SK-N-SH treated with all-trans-retinoic acid at 6 μM for 48 hours (cell line): ENCODE results near the gene LRRC25.

ENCODE experiments used
- ATAC-seq: fragments of 200-7000 bp; cut with Tn5 transposase; 3 replicates; pipeline ENCODE4 v1.9.1; 2020; ENCODE audit warnings: mild to moderate bottlenecking, moderate library complexity
- ARNTL ChIP-seq: fragments of 450-650 bp; formaldehyde crosslinking; IDR thresholded peaks from 2 replicates; pipeline ENCODE4 v1.5.0; 2020; ENCODE audit warnings: low read depth, mild to moderate bottlenecking, moderate library complexity, borderline replicate concordance
- BACH2 ChIP-seq: fragments of 250-450 bp; sonication (Bioruptor Pico); IDR thresholded peaks from 2 replicates; pipeline ENCODE4 v1.9.0; 2021; ENCODE audit warnings: mild to moderate bottlenecking, borderline replicate concordance
- CSDC2 ChIP-seq: fragments of 250-450 bp; sonication (Bioruptor Pico); IDR thresholded peaks from 2 replicates; pipeline ENCODE4 v1.5.0; 2020; ENCODE audit warnings: mild to moderate bottlenecking, moderate library complexity
- ESRRG ChIP-seq: fragments of 250-450 bp; sonication (Bioruptor Pico); IDR thresholded peaks from 2 replicates; pipeline ENCODE4 v1.6.1; 2021; ENCODE audit warnings: mild to moderate bottlenecking
- GLIS3 ChIP-seq: fragments of 250-450 bp; sonication (Bioruptor Pico); IDR thresholded peaks from 2 replicates; pipeline ENCODE4 v1.5.0; 2020; ENCODE audit warnings: mild to moderate bottlenecking, moderate library complexity
- ISL1 ChIP-seq: fragments of 250-450 bp; sonication (Bioruptor Pico); IDR thresholded peaks from 2 replicates; pipeline ENCODE4 v2.1.2; 2022; ENCODE audit warnings: mild to moderate bottlenecking, moderate library complexity
- OSR1 ChIP-seq: fragments of 250-450 bp; sonication (Bioruptor Pico); IDR thresholded peaks from 2 replicates; pipeline ENCODE4 v1.8.0; 2022; ENCODE audit warnings: moderate library complexity, mild to moderate bottlenecking, inconsistent platforms
- PPARA ChIP-seq: fragments of 250-450 bp; sonication (Bioruptor Pico); IDR thresholded peaks from 2 replicates; pipeline ENCODE4 v1.5.0; 2020; ENCODE audit warnings: mild to moderate bottlenecking, borderline replicate concordance
- RARB ChIP-seq: fragments of 250-450 bp; sonication (Bioruptor Pico); IDR thresholded peaks from 2 replicates; pipeline ENCODE4 v1.8.0; 2021; ENCODE audit warnings: mild to moderate bottlenecking, moderate library complexity
- TCF4 ChIP-seq: fragments of 250-450 bp; sonication (Bioruptor Pico); IDR thresholded peaks from 2 replicates; pipeline ENCODE4 v1.8.0; 2021; ENCODE audit warnings: mild to moderate bottlenecking, moderate library complexity, borderline replicate concordance
- TOX ChIP-seq: fragments of 250-450 bp; sonication (Bioruptor Pico); IDR thresholded peaks from 2 replicates; pipeline ENCODE4 v1.8.0; 2021; ENCODE audit warnings: mild to moderate bottlenecking, moderate library complexity, borderline replicate concordance
- ZC3H10 ChIP-seq: fragments of 250-450 bp; sonication (Bioruptor Pico); IDR thresholded peaks from 2 replicates; pipeline ENCODE4 v1.5.1; 2021; ENCODE audit warnings: mild to moderate bottlenecking, moderate library complexity
- ZFP30 ChIP-seq: fragments of 450-650 bp; formaldehyde crosslinking; IDR thresholded peaks from 2 replicates; pipeline ENCODE4 v1.5.0; 2022; ENCODE audit warnings: mild to moderate bottlenecking, moderate library complexity
- ZNF565 ChIP-seq: fragments of 450-650 bp; formaldehyde crosslinking; conservative IDR thresholded peaks from 2 replicates; pipeline ENCODE4 v1.5.0; 2020; ENCODE audit warnings: low read depth, mild to moderate bottlenecking, moderate library complexity
- ZNF70 ChIP-seq: fragments of 450-650 bp; formaldehyde crosslinking; IDR thresholded peaks from 2 replicates; pipeline ENCODE4 v1.5.0; 2020; ENCODE audit warnings: mild to moderate bottlenecking, moderate library complexity
- ZNF8 ChIP-seq: fragments of 450-650 bp; formaldehyde crosslinking; IDR thresholded peaks from 2 replicates; pipeline ENCODE4 v1.5.0; 2020; ENCODE audit warnings: mild to moderate bottlenecking, moderate library complexity
- TF ChIP-seq, protein P1 (sequence below): fragments of 250-450 bp; sonication (Bioruptor Pico); IDR thresholded peaks from 2 replicates; pipeline ENCODE4 v1.8.0; 2021; ENCODE audit warnings: low read depth, mild to moderate bottlenecking, moderate library complexity, borderline replicate concordance
- TF ChIP-seq, protein P2 (sequence below): fragments of 250-450 bp; sonication (Bioruptor Pico); IDR thresholded peaks from 2 replicates; pipeline ENCODE4 v1.5.1; 2020; ENCODE audit warnings: low read depth, mild to moderate bottlenecking, moderate library complexity
- TF ChIP-seq, protein P3 (sequence below): fragments of 250-450 bp; sonication (Bioruptor Pico); IDR thresholded peaks from 2 replicates; pipeline ENCODE4 v1.8.0; 2020; ENCODE audit warnings: mild to moderate bottlenecking, moderate library complexity, borderline replicate concordance
- TF ChIP-seq, protein P4 (sequence below): fragments of 250-450 bp; sonication (Bioruptor Pico); IDR thresholded peaks from 2 replicates; pipeline ENCODE4 v1.5.0; 2020; ENCODE audit warnings: mild to moderate bottlenecking, moderate library complexity
- TF ChIP-seq, protein P5 (sequence below): fragments of 250-450 bp; sonication (Bioruptor Pico); IDR thresholded peaks from 2 replicates; pipeline ENCODE4 v1.5.1; 2021; ENCODE audit warnings: mild to moderate bottlenecking, moderate library complexity

Gene LRRC25

DNA sequence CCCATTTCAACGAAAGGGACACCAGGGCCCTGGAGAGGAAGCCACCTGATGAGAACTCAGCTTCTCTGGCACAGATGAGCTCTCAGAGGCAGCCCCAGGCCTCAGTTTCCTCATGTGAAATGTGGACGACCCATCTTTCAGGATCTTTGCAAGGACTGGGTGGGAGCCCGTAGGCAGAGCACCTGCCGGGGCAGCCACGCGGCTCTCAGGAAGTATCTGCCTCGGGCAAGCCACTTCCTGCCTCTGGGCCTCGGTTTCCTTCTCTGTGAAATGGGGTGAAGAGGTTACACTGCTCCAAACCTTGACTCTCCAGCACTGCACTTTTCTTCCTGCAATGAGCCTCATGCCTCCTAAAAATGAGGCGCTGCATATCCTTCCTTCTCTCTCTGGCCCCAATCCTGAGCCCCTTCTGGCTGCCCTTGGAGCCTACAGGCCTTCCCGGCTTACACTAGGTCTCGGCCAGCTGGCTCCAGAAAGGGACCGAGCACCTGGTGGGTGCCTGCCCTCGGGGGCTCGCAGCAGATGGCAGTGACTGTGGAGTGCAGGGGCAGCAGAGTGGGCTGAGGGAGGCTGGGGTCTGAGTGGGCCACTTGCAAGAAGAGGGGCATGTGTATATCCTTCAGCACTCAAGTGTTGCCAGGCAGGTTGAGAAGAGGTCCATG is 25.2 kb upstream of the LRRC25 start:
- ATAC-seq: no peak

GRCh38 chr19:18421371-18421959 is 24.0 kb upstream of the LRRC25 start:
- no peak for ATAC-seq
- TF ChIP-seq, protein P1, sequence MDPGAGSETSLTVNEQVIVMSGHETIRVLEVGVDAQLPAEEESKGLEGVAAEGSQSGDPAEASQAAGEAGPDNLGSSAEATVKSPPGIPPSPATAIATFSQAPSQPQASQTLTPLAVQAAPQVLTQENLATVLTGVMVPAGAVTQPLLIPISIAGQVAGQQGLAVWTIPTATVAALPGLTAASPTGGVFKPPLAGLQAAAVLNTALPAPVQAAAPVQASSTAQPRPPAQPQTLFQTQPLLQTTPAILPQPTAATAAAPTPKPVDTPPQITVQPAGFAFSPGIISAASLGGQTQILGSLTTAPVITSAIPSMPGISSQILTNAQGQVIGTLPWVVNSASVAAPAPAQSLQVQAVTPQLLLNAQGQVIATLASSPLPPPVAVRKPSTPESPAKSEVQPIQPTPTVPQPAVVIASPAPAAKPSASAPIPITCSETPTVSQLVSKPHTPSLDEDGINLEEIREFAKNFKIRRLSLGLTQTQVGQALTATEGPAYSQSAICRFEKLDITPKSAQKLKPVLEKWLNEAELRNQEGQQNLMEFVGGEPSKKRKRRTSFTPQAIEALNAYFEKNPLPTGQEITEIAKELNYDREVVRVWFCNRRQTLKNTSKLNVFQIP: no peak
- TF ChIP-seq ZC3H10 (CRISPR knock-in tag) (no peak), RARB (CRISPR knock-in tag) (no peak), OSR1 (CRISPR knock-in tag) (no peak), ARNTL (no peak), ZNF70 (CRISPR knock-in tag) (no peak)
- TF ChIP-seq, protein P2, sequence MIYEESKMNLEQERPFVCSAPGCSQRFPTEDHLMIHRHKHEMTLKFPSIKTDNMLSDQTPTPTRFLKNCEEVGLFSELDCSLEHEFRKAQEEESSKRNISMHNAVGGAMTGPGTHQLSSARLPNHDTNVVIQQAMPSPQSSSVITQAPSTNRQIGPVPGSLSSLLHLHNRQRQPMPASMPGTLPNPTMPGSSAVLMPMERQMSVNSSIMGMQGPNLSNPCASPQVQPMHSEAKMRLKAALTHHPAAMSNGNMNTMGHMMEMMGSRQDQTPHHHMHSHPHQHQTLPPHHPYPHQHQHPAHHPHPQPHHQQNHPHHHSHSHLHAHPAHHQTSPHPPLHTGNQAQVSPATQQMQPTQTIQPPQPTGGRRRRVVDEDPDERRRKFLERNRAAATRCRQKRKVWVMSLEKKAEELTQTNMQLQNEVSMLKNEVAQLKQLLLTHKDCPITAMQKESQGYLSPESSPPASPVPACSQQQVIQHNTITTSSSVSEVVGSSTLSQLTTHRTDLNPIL (CRISPR knock-in tag): no peak

More for the DNA sequence above, 25.2 kb upstream of the LRRC25 start:
- no peak for TF ChIP-seq ZNF70 (CRISPR knock-in tag)
- TF ChIP-seq ZNF565: no peak
- TF ChIP-seq, protein P2 (CRISPR knock-in tag): no peak
- TF ChIP-seq, protein P3, sequence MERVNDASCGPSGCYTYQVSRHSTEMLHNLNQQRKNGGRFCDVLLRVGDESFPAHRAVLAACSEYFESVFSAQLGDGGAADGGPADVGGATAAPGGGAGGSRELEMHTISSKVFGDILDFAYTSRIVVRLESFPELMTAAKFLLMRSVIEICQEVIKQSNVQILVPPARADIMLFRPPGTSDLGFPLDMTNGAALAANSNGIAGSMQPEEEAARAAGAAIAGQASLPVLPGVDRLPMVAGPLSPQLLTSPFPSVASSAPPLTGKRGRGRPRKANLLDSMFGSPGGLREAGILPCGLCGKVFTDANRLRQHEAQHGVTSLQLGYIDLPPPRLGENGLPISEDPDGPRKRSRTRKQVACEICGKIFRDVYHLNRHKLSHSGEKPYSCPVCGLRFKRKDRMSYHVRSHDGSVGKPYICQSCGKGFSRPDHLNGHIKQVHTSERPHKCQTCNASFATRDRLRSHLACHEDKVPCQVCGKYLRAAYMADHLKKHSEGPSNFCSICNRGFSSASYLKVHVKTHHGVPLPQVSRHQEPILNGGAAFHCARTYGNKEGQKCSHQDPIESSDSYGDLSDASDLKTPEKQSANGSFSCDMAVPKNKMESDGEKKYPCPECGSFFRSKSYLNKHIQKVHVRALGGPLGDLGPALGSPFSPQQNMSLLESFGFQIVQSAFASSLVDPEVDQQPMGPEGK (CRISPR knock-in tag): no peak
- no peak for TF ChIP-seq ARNTL
- no peak for TF ChIP-seq PPARA
- TF ChIP-seq, protein P1: no peak
- no peak for TF ChIP-seq ZNF8
- TF ChIP-seq, protein P4, sequence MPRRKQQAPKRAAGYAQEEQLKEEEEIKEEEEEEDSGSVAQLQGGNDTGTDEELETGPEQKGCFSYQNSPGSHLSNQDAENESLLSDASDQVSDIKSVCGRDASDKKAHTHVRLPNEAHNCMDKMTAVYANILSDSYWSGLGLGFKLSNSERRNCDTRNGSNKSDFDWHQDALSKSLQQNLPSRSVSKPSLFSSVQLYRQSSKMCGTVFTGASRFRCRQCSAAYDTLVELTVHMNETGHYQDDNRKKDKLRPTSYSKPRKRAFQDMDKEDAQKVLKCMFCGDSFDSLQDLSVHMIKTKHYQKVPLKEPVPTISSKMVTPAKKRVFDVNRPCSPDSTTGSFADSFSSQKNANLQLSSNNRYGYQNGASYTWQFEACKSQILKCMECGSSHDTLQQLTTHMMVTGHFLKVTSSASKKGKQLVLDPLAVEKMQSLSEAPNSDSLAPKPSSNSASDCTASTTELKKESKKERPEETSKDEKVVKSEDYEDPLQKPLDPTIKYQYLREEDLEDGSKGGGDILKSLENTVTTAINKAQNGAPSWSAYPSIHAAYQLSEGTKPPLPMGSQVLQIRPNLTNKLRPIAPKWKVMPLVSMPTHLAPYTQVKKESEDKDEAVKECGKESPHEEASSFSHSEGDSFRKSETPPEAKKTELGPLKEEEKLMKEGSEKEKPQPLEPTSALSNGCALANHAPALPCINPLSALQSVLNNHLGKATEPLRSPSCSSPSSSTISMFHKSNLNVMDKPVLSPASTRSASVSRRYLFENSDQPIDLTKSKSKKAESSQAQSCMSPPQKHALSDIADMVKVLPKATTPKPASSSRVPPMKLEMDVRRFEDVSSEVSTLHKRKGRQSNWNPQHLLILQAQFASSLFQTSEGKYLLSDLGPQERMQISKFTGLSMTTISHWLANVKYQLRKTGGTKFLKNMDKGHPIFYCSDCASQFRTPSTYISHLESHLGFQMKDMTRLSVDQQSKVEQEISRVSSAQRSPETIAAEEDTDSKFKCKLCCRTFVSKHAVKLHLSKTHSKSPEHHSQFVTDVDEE (CRISPR knock-in tag): no peak
- TF ChIP-seq ISL1 (CRISPR knock-in tag): no peak
- no peak for TF ChIP-seq TCF4 (CRISPR knock-in tag)
- no peak for TF ChIP-seq BACH2
- TF ChIP-seq OSR1 (CRISPR knock-in tag): no peak
- TF ChIP-seq, protein P5, sequence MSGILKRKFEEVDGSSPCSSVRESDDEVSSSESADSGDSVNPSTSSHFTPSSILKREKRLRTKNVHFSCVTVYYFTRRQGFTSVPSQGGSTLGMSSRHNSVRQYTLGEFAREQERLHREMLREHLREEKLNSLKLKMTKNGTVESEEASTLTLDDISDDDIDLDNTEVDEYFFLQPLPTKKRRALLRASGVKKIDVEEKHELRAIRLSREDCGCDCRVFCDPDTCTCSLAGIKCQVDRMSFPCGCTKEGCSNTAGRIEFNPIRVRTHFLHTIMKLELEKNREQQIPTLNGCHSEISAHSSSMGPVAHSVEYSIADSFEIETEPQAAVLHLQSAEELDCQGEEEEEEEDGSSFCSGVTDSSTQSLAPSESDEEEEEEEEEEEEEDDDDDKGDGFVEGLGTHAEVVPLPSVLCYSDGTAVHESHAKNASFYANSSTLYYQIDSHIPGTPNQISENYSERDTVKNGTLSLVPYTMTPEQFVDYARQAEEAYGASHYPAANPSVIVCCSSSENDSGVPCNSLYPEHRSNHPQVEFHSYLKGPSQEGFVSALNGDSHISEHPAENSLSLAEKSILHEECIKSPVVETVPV (CRISPR knock-in tag): no peak
- TF ChIP-seq GLIS3 (CRISPR knock-in tag): no peak
- no peak for TF ChIP-seq RARB (CRISPR knock-in tag)
- no peak for TF ChIP-seq ESRRG (CRISPR knock-in tag)
- no peak for TF ChIP-seq TOX (CRISPR knock-in tag)
- TF ChIP-seq ZFP30: no peak
- TF ChIP-seq CSDC2 (CRISPR knock-in tag): no peak
